A673 (cell line): Measurements from ENCODE around the gene ARHGAP18.
A peak's percentile ranks its signal among the peaks of the same experiment; 100 is the strongest.

ENCODE experiments used
- CTCF ChIP-seq: fragments of 300-800, 200-600 bp; sonication (generic); conservative IDR thresholded peaks from 2 replicates; pipeline ENCODE4 v1.5.1; 2017; ENCODE audit warnings: low read depth, mild to moderate bottlenecking, antibody characterized with exemption, low read length, moderate library complexity, mixed read lengths
- EZH2 ChIP-seq: fragments of 200-600 bp; sonication (generic); IDR thresholded peaks from 2 replicates; pipeline ENCODE4 v1.6.1; 2017; ENCODE audit warnings: borderline replicate concordance, low read depth, mild to moderate bottlenecking, mixed read lengths, antibody characterized with exemption, low read length; ENCODE audit not compliant: poor library complexity, severe bottlenecking

DNA sequence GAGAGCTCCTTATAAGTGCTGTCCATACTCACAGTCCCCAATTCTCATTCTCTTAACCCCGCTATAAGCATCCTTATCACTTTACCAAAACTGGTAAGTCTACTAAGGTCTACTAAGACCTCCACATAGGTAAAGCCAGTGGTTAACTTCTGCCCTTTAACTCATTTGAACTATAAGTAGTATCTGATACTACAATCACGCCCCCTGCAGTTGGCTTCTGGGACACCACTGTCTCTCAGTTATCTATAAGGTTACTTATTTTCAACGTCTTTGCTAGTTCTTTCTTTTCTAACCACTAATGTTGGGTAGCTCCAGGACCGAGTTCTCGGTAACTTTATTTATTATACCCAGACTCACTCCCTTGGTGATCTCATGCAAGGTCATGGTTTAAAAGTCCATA lies 142.6 kb downstream of the ARHGAP18 start:
- TF ChIP-seq CTCF (peak; percentile 72), EZH2 (no peak)
